Ramos (cell line): Measurements from ENCODE around the gene ATP8A1.
"Not testable (repeated sequence)": the region's sequence is repeated elsewhere in the genome, so short reads cannot be mapped to it uniquely, and the experiment has no call there.

Source experiments
- in situ Hi-C: fragments of 300-500 bp; cut with MboI; formaldehyde crosslinking; loops from one replicate; pipeline ENCODE4 v1.14.3; 2022; ENCODE audit warnings: low sequenced_read_pairs; ENCODE audit not compliant: unreplicated experiment

The ATP8A1 gene

DNA sequence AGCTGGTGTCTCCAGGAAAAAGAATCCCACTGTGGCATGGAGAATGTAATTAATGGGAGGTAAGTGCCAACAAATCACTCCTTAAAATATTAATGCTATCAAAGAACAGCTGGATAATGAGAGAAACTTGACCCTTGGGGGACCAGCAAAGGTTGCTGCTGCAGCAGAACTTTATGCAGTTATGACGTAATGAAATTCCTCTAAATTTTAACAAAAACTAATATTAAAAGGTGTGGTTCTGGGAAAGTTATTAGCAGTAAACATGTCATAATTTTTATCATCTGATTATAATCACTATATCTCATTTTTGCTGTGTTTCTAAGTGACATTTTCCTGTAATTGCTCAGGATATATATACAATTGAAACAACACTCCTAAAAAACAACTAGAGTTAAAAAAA lies 261.3 kb downstream of the ATP8A1 start:
- in situ Hi-C loops = loop anchor here (25.0 kb wide), 1 partner anchor 467 kb away; no protein-coding TSS in a partner anchor

- in situ Hi-C loops = loop anchor here (25.0 kb wide), 1 partner anchor 470 kb away; no protein-coding TSS in a partner anchor
These were observed 264.5 kb downstream of the ATP8A1 start for GRCh38 chr4:42392436-42392835.

DNA sequence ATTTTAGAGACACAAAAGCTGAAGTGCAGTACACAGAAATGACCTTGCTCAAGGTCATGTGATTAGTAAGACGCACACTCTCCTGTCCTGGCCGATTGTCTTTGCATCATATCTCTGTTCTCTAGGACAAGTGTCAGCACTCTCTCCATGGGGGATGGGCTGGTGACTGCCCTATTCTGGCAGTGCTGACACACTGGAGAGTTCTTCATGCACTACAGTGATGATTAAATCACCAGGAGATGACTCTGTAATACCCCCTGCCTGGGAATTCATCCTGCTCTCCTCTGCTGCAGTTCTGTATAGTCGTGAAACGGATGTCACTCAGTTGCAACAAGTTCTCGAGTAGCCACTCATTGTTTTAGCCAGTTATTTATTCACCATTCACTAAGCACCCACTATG lies 264.9 kb downstream of the ATP8A1 start:
- in situ Hi-C loops = loop anchor here (25.0 kb wide), 1 partner anchor 470 kb away; no protein-coding TSS in a partner anchor

- in situ Hi-C loops = loop anchor here (25.0 kb wide), 1 partner anchor 471 kb away; no protein-coding TSS in a partner anchor
These were observed 265.6 kb downstream of the ATP8A1 start for GRCh38 chr4:42391355-42391664.

DNA sequence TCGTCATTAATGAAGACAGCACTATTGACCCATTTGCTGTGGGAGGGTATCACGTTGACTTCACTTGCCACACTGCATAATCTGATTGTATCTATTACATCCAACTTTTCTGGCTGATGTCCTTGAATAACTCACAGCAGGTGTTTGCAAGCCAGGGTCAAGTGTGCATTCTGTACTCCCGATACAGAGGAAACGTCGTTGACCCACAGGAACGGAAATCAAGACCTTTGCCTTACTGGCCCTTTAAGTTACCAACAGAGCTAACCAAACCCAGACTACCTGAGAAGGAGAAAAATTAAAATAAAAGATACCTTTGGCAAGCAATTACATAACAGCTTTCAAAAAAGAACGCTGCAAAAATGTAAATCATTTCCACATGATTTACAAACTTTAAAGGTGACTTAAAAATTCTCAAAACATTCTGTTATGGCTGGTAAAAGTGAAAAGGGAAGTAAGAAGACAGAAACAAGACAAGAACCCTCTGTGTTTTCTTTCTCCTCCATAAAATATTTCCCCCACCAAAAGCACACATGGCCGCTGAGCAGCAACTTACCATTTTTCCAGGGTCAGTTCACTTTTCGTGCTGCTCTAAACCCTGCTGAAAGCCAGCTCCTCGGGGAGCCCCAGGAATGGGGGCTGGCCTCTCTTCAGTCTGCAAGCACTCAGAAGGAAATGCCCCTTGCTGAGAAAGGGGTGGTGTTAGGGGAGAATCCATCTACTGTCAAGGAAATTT lies 266.1 kb downstream of the ATP8A1 start:
- in situ Hi-C loops = loop anchor here (25.0 kb wide), 1 partner anchor 472 kb away; no protein-coding TSS in a partner anchor

GRCh38 chr4:42385516-42385915 lies 271.4 kb downstream of the ATP8A1 start:
- in situ Hi-C loops = loop anchor here (25.0 kb wide), 1 partner anchor 477 kb away; no protein-coding TSS in a partner anchor

DNA sequence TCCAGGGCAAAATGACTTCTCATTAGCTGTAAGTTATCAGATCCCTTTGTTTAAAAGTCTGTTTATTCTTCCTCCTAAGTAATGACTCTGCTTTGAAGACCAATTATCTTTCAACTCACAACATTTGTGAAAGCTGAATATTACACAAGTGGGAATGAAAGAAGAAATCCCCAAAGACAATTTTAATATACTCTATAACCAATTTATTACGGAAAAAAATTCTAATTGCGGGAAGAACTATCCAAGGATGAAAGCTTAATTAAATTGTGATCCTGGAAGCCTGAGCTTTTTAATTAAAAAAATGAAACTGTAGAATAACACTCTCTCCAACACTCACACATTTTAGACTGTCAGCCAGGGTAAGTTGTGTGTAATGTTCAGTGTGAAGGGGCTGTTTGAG lies 275.2 kb downstream of the ATP8A1 start:
- in situ Hi-C loops = loop anchor here (5.0 to 25.0 kb wide), 2 partner anchors 94 to 481 kb away; no protein-coding TSS in a partner anchor

GRCh38 chr4:42377497-42377896 lies 279.4 kb downstream of the ATP8A1 start:
- in situ Hi-C loops = loop anchor here (25.0 kb wide), 1 partner anchor 485 kb away; no protein-coding TSS in a partner anchor

- in situ Hi-C loops = not testable (repeated sequence)
These were observed 284.6 kb downstream of the ATP8A1 start for GRCh38 chr4:42372303-42372702.

- in situ Hi-C loops = no loop called here
These were observed 285.3 kb downstream of the ATP8A1 start for GRCh38 chr4:42371305-42372252.

DNA sequence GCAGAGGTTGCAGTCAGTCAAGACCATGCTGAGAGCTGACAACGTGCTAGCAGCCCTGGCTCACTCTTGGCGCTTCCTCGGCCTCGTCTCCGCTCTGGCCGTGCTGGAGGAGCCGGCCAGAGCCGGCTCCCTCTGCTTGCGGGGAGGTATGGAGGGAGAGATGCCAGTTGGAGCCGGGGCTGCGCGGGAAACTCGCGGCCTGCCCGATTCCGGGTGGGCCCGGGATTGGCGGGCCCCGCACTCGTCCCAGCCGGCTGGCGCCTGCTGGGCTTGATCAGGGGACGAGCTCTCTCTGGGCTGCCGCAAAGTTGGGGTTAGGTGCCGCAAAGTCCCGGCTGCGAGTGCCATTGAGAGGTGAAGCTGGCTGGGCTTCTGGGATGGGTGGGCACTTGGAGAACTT lies 287.4 kb downstream of the ATP8A1 start:
- in situ Hi-C loops = no loop called here

GRCh38 chr4:42366959-42367358 lies 289.9 kb downstream of the ATP8A1 start:
- in situ Hi-C loops = no loop called here

DNA sequence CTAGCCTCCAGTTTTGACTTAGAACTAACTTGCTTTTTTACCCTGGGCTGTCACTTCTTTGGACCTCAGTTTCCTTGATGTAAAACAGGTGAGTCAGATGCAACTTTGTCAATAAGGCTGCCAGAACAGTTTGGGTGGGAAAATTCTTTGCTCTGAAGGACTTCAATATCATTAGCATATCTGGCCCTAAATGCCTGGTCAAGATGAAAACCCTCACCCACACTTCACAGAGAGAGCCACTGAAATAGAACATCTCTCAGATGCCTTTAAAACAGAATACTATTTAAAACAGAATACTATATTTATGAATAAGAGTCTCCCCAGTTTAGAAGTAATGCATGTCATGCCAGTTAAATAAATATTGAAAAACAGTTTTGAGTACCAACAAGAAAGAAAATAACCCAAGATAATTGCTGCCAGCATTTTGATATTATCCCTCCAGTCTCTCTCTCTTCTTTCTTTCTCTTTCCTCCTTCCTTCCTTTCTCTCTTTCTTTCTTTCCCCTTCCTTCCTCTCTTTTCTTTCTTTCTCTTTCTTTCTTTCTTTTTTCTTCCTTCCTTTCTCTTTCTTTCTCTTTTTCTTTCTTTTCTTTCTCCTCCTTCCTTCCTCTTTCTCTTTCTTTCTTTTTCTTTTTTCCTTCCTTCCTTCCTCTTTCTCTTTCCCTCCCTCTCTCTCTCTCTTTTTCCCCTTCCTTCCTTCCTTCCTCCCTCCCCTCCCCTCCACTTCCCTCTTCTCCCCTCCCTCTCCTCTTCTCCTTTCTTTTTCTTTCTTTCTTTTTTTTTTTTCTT lies 292.4 kb downstream of the ATP8A1 start:
- in situ Hi-C loops = no loop called here

- in situ Hi-C loops = no loop called here
These were observed 293.3 kb downstream of the ATP8A1 start for GRCh38 chr4:42363614-42364013.

DNA sequence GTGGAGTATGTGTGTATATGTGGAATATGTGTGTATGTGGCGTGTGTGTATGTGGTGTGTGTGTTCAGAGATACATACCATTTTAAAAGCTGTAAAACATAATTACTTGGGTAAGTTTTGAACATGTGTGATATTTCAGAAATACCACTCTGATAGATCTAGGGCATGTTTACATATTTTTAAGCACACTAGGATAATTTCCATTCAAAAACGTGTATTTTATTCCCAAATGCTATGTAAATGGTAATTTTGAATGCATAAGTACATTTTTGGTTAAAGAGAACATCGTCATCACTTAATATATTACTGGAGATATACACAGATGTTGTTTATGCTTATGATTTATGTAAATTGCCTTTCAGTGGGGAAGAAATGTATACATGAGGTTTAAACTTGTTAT lies 294.3 kb downstream of the ATP8A1 start:
- in situ Hi-C loops = no loop called here

GRCh38 chr4:42361456-42361855 lies 295.4 kb downstream of the ATP8A1 start:
- in situ Hi-C loops = no loop called here

DNA sequence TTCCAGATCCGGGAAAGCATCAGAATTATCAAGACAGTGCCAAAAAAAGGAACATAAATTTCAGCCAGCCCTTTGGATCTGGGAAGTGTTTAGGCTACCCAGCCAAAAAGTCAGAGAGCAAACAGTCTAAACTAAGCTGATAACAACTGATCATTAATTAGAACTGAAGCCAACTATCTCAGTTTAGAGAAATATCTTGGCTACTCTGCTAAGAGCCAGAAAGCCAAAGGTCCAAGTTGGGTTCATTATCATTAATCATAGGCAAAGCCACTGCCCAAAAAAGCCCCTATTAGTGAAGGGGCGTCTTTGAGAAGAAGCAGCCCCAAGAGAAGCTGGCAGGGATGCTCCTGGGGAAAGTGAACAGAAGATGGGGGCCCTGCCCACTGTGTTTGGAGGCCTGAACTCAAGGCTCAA lies 296.6 kb downstream of the ATP8A1 start:
- in situ Hi-C loops = no loop called here

GRCh38 chr4:42359711-42360110 lies 297.2 kb downstream of the ATP8A1 start:
- in situ Hi-C loops = no loop called here
